HG02852 (cell line): ENCODE data around the gene PTPRN.
"Not testable (repeated sequence)": the region's sequence is repeated elsewhere in the genome, so short reads cannot be mapped to it uniquely, and the experiment has no call there.

ENCODE experiments used
- ATAC-seq: cut with Tn5 transposase; IDR thresholded peaks from one replicate; pipeline ENCODE4 v1.9.1; 2021; ENCODE audit warnings: mild to moderate bottlenecking, moderate library complexity; ENCODE audit not compliant: unreplicated experiment

The PTPRN gene

GRCh38 chr2:219309278-219309677 lies at the start of gene PTPRN:
PTPRN (minus strand) TSS chr2:219309401; CDS start chr2:219309332, 69 bp downstream.
- ATAC-seq: no peak

DNA sequence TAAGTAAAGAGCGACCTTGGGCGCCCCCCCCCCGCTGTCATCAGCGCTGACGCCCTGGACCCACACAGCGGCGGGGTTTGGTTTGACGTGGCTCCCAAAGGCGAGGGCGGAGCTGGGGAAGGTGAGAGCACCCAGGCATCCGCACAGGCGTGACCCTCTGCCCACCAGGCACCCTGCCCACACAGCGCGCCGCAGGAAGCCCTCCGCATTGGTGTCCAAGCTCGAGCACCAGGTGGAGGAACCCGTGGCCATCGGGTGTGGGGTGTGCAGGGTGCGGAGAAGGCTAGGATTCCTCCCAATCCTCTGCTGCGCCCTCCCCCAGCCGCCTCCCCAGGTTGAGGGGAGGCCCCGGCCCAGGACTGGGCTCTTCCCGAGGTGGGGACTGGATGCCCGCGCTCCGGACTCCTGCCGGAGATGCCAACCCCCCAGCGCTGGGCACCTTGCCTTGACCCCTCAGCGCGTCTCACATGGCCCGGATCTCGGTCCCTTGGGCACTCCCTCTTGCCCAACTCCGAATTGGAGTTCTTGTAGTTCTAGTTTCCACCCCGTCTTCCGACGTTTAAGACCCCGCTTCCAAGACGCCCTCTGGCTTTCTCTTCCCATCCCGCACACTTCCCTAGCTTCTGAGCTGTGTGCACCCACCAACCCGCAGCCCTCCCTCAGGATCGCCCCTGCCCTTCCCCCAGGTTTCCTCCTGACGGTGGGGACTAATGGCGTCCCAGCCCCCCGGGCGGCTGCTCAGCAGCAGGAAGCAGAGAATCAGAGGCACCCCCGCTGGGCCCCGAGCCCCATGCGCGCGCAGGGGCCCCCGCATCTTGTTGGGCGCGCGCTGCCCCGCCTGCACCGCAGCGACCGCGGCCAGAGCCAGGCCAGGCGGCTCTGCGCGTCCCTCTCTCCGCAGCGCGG lies 49.2 kb upstream of the PTPRN start:
- ATAC-seq: no peak

DNA sequence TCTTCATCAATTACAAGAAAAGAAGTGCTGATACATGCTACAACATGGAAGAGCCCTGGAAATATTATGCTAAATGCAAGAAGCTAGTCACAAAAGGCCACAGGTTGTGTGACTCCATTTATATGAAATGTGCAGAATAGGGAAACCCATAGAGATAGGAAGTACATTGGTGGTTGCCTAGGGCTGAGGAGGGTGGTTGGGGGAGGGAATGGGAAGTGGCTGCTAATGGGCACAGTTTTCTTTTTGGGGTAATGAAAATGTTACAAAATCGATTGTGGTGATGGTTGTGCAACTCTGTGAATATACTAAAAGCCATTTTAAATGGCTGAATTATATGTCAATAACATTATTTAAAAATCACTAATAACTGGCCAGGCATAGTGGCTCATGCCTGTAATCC lies 47.6 kb upstream of the PTPRN start:
- ATAC-seq: no peak

- ATAC-seq: no peak
These were observed 45.4 kb upstream of the PTPRN start for GRCh38 chr2:219354582-219354981.

GRCh38 chr2:219353129-219353528 lies 43.9 kb upstream of the PTPRN start:
- ATAC-seq: no peak

- peak; percentile 65 for ATAC-seq
These were observed 43.3 kb upstream of the PTPRN start for GRCh38 chr2:219352448-219353023.

DNA sequence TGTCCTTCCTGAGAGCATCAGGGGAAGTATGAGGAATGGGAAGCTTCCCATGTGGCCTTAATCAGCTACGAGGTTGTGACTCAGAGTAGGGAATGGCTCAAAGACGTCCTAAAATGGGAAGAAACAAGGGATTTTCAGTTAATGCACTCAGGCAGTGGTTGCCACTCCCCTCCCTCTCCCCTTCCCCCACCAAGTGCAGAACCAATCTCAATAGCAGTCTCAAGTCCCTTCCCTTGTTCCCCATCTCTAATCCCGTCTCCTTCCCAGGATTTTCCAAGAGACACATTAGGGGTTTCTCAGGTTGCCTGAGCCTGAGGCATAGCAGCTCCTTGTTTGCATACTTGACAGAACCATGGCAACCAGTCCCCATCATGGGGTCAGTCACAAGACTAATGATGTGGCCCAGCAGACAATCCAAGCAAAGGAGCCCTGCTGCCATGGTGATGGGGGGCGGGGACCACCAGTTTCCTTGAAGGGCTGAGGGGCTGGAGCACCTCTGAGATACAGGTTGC lies 41.6 kb upstream of the PTPRN start:
- no peak for ATAC-seq

- no peak for ATAC-seq
These were observed 41.0 kb upstream of the PTPRN start for GRCh38 chr2:219350215-219350614.

GRCh38 chr2:219344751-219345430 lies 35.7 kb upstream of the PTPRN start:
- no peak for ATAC-seq

DNA sequence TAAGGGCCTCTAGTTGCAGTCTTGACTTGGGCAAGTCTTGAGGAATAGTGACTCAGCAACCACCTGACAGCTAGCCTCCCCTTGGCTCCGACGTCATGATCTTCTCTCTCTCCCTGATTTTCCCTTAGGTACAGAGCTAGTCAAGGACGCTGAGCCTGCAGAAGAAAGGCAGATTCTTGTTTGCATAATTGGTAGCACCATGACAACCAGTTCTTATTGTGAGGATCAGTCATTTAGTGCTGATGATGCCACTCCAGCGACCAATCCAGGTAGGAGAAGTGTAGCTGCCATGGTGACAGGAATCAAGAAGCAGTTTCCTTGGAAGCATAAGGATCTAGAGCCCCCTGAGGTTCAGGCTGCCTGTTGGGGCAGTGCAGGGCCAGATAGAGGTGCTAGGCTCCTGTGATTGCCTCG lies 26.2 kb upstream of the PTPRN start:
- ATAC-seq: no peak

DNA sequence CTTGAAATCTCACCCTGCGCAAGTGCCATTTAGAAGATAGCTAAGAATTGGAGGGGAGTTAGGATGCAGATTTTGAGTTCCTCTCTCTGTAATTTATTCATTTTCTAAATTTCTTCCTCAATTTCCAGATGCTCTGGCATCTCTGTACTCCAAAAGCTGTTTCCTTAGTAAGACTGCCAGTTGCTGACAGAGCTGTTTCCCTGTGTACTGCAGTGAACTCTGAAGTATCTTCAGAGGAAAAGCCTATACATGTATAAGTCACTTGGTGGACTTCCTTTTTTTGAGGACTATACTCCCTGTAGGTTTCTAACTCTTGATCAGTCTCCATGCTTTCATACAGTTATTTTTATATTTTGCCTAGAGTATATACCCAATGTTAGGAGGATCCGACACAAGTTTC lies 24.9 kb upstream of the PTPRN start:
- no peak for ATAC-seq

GRCh38 chr2:219332542-219332941 lies 23.3 kb upstream of the PTPRN start, which contains the start of gene RESP18:
RESP18 (minus strand) TSS chr2:219332744.
- no peak for ATAC-seq

DNA sequence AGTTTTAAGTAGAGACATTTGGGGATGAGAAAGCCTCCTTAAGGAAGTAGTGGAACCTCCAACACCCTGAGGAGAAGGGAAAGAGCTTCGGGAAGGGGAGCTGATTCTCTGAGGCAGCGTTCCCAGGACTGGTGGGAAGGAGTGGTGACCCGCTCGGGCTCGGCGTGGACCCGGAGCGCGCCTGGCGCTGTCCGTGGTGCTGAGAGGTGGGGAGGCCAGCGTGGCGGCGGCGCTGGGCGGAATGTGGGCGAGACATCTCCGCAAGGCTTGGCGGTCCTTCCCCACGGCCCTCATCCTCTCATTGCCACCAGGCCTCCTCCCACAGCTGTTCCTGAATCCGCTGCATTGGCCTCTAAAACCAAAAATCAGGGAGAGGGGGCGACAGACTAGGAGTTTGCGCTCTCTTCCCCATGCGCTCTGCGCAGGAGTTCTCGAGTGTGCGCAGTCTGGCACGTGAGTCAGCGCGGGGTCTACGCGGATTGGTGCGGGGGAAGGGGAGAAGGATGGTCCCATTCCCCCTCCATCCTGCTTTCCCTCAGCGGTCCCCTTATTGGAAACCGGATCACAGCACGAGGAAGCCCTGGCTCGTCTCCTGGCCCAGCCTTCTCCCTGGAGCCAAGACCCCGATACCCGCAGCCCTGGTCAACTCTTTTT lies 22.5 kb upstream of the PTPRN start:
- no peak for ATAC-seq

- no peak for ATAC-seq
These were observed 18.5 kb upstream of the PTPRN start for GRCh38 chr2:219327719-219328118.

DNA sequence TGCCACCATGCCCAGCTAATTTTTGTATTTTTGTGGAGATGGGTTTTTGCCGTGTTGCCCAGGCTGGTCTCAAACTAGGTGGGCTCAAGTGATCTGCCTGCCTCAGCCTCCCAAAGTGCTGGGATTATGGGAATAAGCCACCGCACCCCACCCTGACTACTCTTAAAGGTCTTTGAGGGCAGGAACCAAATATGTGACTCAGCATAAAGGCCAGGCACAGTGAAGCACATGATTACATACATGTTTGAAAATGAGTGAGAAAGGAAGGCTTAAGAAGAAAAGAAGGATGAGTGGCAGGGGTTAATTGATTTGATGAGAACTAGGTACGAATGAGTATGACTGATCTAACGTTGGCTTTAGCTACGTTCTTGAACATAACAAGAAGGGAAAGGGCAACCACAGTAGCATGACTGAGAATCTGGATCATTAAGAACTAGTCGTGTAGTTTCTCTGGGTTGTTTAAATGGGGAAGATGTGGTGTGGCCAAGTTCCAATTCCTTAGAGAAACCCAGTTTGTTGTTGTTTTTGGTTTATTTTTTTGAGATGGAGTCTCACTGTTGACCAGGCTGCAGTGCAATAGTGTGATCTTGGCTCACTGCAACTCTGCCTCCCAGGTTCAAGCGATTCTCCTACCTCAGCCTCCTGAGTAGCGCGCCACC lies 16.6 kb upstream of the PTPRN start:
- ATAC-seq: no peak

DNA sequence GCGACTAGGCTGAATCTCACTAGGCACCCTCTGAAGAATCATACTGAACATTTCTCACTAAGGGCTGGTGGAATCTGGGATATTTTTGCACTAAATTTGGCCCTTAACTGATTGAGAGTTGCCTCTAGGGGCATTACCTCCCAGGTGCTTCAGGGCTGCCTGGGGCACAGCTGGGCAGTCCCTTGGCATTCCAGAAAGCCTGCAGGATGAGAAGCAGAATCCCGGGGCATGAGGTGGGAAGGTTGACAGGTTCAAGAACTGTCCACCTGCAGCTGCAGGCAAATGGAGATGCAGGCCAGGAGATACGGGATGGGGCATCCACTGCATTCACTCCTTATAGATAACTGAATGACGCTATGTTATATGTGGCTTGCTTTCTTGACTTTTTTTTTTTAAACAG lies 15.9 kb upstream of the PTPRN start:
- ATAC-seq: no peak

DNA sequence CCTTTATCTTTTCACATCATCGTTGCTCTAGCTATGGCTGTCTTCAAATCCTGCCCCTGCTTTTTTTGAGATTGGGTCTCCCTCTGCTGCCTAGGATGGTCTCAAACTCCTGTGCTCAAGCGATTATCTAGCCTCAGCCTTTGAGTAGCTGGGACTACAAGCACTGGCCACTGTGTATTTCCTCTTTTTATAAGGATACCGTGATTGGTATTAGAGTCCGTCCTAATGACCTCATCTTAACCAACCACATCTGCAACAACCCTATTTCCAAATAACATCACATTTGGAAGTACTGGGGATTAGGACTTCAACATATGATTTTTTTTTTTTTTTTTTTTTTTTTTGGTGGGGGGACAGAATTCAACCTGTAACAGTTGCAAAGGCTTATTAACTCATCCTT lies 14.2 kb upstream of the PTPRN start:
- ATAC-seq: no peak

DNA sequence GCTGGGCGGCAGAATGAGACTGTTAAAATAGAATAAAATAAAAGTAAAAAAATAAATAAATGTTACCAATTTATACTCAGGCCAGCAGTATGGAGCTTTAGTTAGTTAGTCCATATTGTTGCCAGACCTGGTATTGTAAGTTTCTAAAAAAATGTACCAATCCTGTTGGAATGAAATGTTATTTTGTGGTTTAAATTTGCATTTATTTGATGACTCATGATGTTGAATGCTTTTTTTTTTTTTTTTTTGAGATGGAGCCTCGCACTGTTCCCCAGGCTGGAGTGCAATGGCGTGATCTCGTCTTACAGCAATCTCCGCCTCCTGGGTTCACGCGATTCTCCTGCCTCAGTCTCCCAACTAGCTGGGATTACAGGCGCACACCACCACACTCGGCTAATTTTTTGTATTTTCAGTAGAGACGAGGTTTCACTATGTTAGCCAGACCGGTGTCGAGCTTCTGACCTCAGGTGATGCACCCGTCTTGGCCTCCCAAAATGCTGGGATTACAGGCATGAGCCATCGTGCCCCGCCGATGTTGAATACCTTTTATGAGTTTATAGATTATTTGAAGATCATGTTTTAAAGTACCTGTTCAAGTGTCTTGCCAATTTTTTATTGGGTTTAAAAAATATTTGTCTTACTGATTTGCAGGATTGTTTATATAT lies 5.7 kb upstream of the PTPRN start:
- no peak for ATAC-seq

DNA sequence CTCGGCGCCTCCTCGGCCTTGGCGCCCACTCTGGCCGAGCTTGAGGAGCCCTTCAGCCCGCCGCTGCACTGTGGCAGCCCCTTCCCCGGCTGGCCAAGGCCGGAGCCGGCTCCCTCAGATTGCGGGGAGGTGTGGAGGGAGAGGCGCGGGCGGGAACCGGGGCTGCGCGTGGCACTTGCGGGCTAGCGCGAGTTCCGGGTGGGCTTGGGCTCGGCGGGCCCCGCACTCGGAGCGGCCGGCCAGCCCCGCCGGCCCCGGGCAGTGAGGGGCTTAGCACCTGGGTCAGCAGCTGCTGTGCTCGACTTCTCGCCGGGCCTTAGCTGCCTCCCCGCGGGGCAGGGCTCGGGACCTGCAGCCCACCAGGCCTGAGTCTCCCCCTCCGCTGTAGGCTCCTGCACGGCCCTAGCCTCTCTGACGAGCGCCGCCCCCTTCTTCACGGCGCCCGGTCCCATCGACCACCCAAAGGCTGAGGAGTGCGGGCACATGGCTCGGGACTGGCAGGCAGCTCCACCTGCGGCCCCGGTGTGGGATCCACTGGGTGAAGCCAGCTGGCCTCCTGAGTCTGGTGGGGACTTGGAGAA lies 3.6 kb upstream of the PTPRN start:
- ATAC-seq: not testable (repeated sequence)
